ENCODE data around the gene CNTNAP2. TPM values are rescaled to one million over a fixed set of nuclear protein-coding genes. Genes with fewer than 3 reads are reported as not detected.
"Not testable (repeated sequence)": the region's sequence is repeated elsewhere in the genome, so short reads cannot be mapped to it uniquely, and the experiment has no call there.

CNTNAP2 gene
- total RNA-seq, 1 experiment from 2014 or later = 60.0 TPM

DNA sequence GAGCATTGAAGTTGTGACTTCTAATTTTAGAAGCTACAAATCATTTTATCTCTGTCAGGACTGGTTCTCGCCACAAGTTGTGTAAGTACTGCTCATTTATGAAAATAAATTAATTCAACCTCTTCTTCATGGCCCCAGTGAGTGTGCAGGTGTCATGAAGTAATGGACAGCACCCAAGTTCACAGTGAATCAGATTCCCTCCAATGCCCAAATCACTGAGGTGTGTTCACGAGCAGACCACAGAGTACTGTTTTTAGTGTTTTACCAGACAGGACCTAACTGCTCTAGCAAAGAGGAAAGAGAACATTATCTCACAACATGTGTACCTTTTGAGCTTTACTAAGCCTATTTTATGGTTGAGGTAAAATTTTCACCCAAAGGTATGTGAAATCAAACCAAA lies 980.0 kb downstream of the CNTNAP2 start:
- no peaks in the 10 kb centered on the region for H3K27me3 ChIP-seq (replicated peaks; ENCODE audit: insufficient read depth, low read depth, low read length, poor library complexity)
- H3K27ac ChIP-seq (ENCODE audit: low read depth, low read length, poor library complexity, severe bottlenecking) = no peak overlapping the region
- no TSS peak for BruUV-seq (replicated peaks)
- DNase-seq (ENCODE audit: low spot score) = no peak
- ChIA-PET CTCF (no interaction called here), POLR2A (ENCODE audit: low non-redundant PET) (no interaction called here)
- H3K36me3 ChIP-seq (ENCODE audit: insufficient read depth, low read length, poor library complexity, severe bottlenecking) = no peaks in the 10 kb centered on the region
- intact Hi-C loops (cut with micrococcal nuclease; ENCODE audit: unreplicated experiment) = no loop called here
- no peak overlapping the region for H3K4me3 ChIP-seq (ENCODE audit: low read depth, low read length, poor library complexity, severe bottlenecking)
- H3K4me1 ChIP-seq (ENCODE audit: insufficient read depth, low read length, poor library complexity, severe bottlenecking) = no peaks in the 10 kb centered on the region
- TF ChIP-seq EZH2 (IDR thresholded peaks at IDR 0.05; ENCODE audit: borderline replicate concordance, low read depth, low read length, poor library complexity, severe bottlenecking) = no peak
- TF ChIP-seq, protein P1, sequence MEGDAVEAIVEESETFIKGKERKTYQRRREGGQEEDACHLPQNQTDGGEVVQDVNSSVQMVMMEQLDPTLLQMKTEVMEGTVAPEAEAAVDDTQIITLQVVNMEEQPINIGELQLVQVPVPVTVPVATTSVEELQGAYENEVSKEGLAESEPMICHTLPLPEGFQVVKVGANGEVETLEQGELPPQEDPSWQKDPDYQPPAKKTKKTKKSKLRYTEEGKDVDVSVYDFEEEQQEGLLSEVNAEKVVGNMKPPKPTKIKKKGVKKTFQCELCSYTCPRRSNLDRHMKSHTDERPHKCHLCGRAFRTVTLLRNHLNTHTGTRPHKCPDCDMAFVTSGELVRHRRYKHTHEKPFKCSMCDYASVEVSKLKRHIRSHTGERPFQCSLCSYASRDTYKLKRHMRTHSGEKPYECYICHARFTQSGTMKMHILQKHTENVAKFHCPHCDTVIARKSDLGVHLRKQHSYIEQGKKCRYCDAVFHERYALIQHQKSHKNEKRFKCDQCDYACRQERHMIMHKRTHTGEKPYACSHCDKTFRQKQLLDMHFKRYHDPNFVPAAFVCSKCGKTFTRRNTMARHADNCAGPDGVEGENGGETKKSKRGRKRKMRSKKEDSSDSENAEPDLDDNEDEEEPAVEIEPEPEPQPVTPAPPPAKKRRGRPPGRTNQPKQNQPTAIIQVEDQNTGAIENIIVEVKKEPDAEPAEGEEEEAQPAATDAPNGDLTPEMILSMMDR (conservative IDR thresholded peaks at IDR 0.05; ENCODE audit: low read depth, low read length) = no peak
- H3K9me3 ChIP-seq (ENCODE audit: low read depth, low read length, poor library complexity, severe bottlenecking) = no peaks in the 10 kb centered on the region

DNA sequence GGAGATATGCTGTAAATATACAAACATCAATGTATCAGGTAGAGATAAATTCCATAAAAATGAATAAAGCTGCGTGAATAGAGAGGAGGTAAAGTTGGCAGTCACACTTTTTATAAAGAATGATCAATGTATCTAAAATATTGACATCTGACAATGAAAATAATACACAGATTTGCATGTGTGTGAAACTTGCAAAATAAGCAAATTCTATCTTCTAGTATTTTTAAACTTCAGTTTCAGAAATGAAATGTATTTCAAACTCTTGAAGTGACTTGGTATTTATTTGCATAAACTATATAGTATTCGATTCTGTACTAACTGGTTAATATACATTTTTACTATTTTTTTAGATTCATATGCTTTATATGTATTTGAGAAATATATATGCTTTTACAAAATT lies 986.6 kb downstream of the CNTNAP2 start:
- H3K36me3 ChIP-seq (ENCODE audit: insufficient read depth, low read length, poor library complexity, severe bottlenecking) = no peaks in the 10 kb centered on the region

DNA sequence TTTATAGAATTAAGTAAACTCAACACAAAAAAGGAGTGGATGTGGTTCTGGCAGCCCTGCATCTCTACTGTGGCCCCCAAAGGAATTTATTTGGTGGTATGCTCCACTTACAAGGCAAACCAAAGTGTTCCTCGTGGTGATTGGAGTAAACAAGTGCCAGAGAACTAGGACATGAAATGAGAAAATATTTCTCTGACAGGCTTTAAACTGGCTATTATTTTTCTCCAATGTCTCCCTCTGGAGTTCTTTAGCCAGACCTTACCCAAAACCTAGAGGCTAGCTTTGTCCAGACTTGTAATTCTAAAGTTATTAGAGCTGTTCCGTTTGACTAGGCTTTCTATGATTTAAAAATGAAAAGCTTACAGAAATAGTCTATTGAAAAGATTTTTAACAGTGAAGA lies 990.1 kb downstream of the CNTNAP2 start:
- ChIA-PET CTCF (no interaction called here), POLR2A (ENCODE audit: low non-redundant PET) (no interaction called here)
- Histone ChIP-seq H3K4me1 (ENCODE audit: insufficient read depth, low read length, poor library complexity, severe bottlenecking) (peaks cover 9% of the 10 kb centered on the region), H3K27ac (ENCODE audit: low read depth, low read length, poor library complexity, severe bottlenecking) (no peak overlapping the region), H3K36me3 (ENCODE audit: insufficient read depth, low read length, poor library complexity, severe bottlenecking) (no peaks in the 10 kb centered on the region), H3K27me3 (replicated peaks; ENCODE audit: insufficient read depth, low read depth, low read length, poor library complexity) (no peaks in the 10 kb centered on the region), H3K9me3 (ENCODE audit: low read depth, low read length, poor library complexity, severe bottlenecking) (no peaks in the 10 kb centered on the region), H3K4me3 (ENCODE audit: low read depth, low read length, poor library complexity, severe bottlenecking) (no peak overlapping the region)
- TF ChIP-seq, protein P1 (conservative IDR thresholded peaks at IDR 0.05; ENCODE audit: low read depth, low read length) = no peak
- DNase-seq (ENCODE audit: low spot score) = no peak
- intact Hi-C loops (cut with micrococcal nuclease; ENCODE audit: unreplicated experiment) = no loop called here
- no TSS peak for BruUV-seq (replicated peaks)

More for the DNA sequence above, 986.6 kb downstream of the CNTNAP2 start:
- Histone ChIP-seq H3K27ac (ENCODE audit: low read depth, low read length, poor library complexity, severe bottlenecking) (no peak overlapping the region), H3K27me3 (replicated peaks; ENCODE audit: insufficient read depth, low read depth, low read length, poor library complexity) (no peaks in the 10 kb centered on the region), H3K9me3 (ENCODE audit: low read depth, low read length, poor library complexity, severe bottlenecking) (no peaks in the 10 kb centered on the region), H3K4me1 (ENCODE audit: insufficient read depth, low read length, poor library complexity, severe bottlenecking) (peaks cover 9% of the 10 kb centered on the region), H3K4me3 (ENCODE audit: low read depth, low read length, poor library complexity, severe bottlenecking) (no peak overlapping the region)
- BruUV-seq (replicated peaks) = no TSS peak
- POLR2A ChIA-PET (ENCODE audit: low non-redundant PET) = no interaction called here
- CTCF ChIA-PET = no interaction called here
- no peak for TF ChIP-seq EZH2 (IDR thresholded peaks at IDR 0.05; ENCODE audit: borderline replicate concordance, low read depth, low read length, poor library complexity, severe bottlenecking)
- TF ChIP-seq, protein P1 (conservative IDR thresholded peaks at IDR 0.05; ENCODE audit: low read depth, low read length) = no peak
- DNase-seq (ENCODE audit: low spot score) = no peak
- intact Hi-C loops (cut with micrococcal nuclease; ENCODE audit: unreplicated experiment) = no loop called here

DNA sequence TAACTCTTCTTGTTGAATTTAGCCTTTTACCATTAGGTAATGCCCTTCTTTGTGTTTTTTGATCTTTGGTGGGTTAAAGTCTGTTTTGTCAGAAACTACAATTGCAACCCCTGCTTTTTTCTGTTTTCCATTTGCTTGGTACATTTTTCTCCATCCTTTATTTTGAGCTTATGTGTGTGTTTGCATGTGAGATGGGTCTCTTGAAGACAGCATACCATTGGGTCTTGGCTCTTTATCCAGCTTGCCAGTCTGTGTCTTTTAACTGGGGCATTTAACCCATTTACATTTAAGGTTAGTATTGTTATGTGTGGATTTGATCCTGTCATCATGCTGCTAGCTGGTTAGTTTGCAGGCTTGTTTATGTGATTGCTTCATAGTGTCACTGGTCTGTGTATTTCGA lies 997.9 kb downstream of the CNTNAP2 start:
- CTCF ChIA-PET; H3K4me1 ChIP-seq (ENCODE audit: insufficient read depth, low read length, poor library complexity, severe bottlenecking); DNase-seq (ENCODE audit: low spot score); BruUV-seq (replicated peaks); POLR2A ChIA-PET (ENCODE audit: low non-redundant PET); H3K4me3 ChIP-seq (ENCODE audit: low read depth, low read length, poor library complexity, severe bottlenecking); H3K9me3 ChIP-seq (ENCODE audit: low read depth, low read length, poor library complexity, severe bottlenecking); intact Hi-C loops (cut with micrococcal nuclease; ENCODE audit: unreplicated experiment); H3K27ac ChIP-seq (ENCODE audit: low read depth, low read length, poor library complexity, severe bottlenecking); H3K36me3 ChIP-seq (ENCODE audit: insufficient read depth, low read length, poor library complexity, severe bottlenecking); H3K27me3 ChIP-seq (replicated peaks; ENCODE audit: insufficient read depth, low read depth, low read length, poor library complexity): not testable (repeated sequence)
